Endothelial cell of umbilical vein (primary cell): ENCODE data around the gene CIAO3.
A peak's percentile ranks its signal among the peaks of the same experiment; 100 is the strongest.

Source experiments
- CTCF ChIP-seq, 2 donors: IDR thresholded peaks; 1 replicate in 1 of 2; 2 replicates in 1 of 2; pipeline ENCODE4 v1.5.1; 2011; ENCODE audit warnings: low read length in 2 of 2, mild to moderate bottlenecking in 2 of 2, moderate library complexity in 2 of 2, control low read depth in 1 of 2, inconsistent platforms in 1 of 2, low read depth in 1 of 2; ENCODE audit not compliant: insufficient read depth in 1 of 2; ENCODE audit errors: extremely low read depth in 1 of 2
- MAX ChIP-seq: IDR thresholded peaks from 2 replicates; pipeline ENCODE4 v1.6.1; 2011; ENCODE audit not compliant: insufficient read depth, insufficient read length
- POLR2A ChIP-seq: IDR thresholded peaks from 2 replicates; pipeline ENCODE4 v1.6.1; 2012; ENCODE audit warnings: low read depth, mild to moderate bottlenecking, control low read depth, low read length
- POLR2AphosphoS5 ChIP-seq: IDR thresholded peaks from 2 replicates; pipeline ENCODE4 v1.6.1; 2012; ENCODE audit warnings: low read depth, mild to moderate bottlenecking, control low read depth, low read length, moderate library complexity; ENCODE audit not compliant: insufficient read depth

GRCh38 chr16:715477-716199 is 25.2 kb downstream of the CIAO3 start:
- TF ChIP-seq CTCF (IDR thresholded peaks at IDR 0.05; ENCODE audit: extremely low read depth in 1 of 2, insufficient read depth in 1 of 2, low read depth in 1 of 2, low read length in 2 of 2) (peak; percentile 17 to 19), POLR2AphosphoS5 (no peak), POLR2A (no peak), MAX (no peak)
